ELF-1 (cell line): ENCODE results near the gene CYP4B1.

Source experiments
- DNase-seq: peaks from one replicate; pipeline ENCODE4 v3.0.0-alpha.2; 2016; ENCODE audit warnings: low read depth, low spot score

CYP4B1 gene

DNA sequence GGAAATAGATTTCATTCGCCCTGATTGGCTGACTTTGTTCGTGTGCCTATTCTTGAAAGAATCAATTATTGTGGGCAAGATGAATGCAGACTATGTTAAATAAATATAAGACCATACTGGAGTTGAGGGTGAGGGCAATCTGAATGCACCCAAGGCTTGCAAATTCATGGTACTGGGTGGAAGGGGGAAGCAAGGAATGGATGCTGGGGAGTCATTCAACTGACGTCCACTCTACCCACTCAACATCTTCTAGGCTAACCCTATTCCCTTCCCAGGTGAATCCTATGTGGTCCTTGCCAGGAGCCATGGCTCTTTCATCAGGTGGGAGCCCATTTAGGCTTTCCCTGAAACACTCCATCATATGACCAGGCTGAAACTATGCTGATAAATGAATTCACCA lies 5.7 kb upstream of the CYP4B1 start:
- DNase-seq, result no peak

DNA sequence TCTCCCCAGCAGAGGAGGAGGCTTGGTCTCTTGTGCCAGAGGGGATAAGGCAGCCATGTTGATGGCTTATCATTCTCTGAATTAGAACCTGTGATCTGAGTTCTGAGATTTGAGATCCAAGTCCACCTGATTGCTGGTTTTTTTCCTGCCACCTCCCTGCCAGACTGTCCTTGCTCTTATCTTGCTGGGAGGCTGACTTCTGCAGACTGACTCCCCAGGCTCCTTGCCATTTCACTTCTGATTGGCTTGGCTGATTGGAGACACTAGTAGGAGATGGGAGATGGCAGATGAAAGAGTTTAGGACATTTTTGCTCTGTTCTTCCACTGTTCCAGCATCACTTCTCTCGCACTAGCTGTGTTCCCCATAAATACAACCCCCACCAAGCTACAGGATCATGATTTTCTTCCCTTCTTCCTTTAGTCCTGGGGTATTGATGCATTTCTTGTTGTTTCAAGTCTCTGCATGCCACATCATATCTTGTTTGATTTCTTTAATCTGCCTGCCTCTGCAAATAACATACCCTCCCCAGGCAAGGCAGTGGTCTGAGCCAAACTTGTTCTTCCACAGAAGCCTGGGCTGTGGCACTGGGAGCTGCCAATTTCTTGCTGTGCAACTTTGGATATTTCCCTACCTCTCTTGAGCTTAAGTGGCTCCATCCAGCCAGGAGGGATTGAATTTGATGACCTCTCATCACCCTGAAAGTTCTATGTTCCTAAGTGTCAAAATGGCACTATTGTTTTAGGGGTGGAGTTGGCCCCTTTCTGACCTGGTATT lies 963 bp upstream of the CYP4B1 start:
- no peak for DNase-seq

DNA sequence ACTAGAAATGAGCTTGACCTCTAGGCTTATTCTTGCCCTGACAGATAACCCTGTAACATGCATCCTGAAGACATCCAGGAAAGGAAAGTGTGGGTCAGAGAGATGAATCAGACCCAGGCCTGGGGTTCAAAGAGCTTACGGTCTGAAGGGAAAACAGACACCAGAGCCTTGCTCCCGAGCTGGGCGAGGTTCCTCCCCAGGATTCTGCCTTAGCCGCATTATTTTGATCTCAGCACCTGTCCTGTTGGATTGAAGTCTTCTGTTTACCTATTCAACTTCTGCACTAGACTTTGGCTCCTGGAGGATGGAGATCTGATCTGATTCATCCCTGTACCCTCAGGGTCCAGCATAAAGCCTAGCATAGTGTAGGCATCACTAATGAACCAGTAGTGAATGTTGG lies 1.9 kb downstream of the CYP4B1 start:
- DNase-seq, result no peak

DNA sequence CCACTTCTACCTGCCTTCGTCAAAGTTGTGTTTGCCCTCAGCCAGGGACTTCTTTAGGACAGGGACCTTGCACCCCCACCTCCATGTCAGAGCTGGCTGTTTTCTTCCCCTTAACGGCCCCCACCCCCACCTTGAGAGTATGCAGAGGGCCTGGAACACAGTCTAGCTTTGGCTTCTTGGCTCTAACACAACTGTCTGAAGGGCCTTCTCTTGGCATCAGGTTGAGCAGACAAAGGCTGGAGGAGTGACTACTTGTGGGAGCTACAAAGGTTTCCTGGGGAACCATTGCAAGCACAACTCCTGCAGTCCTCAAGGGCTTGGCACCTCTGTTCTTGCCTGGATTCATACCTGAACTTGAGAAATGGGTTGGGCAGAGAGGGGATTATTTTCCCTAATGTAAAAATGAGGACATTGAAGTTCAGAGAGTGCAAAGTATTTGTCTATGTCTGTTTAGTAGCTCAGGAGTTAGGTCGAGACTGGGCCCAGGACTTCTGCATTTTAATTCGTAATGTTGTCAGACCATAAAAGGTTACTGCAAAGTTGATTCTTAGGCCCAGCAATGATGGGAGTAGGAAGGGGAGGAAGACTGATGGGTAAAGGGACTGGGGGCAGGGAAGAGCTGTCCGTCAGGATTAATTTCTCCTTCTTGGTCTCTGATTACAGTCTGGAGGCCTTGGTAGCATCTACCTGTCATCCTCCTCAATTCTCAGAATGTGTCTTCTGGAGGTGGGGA lies 2.6 kb downstream of the CYP4B1 start:
- DNase-seq, result no peak

DNA sequence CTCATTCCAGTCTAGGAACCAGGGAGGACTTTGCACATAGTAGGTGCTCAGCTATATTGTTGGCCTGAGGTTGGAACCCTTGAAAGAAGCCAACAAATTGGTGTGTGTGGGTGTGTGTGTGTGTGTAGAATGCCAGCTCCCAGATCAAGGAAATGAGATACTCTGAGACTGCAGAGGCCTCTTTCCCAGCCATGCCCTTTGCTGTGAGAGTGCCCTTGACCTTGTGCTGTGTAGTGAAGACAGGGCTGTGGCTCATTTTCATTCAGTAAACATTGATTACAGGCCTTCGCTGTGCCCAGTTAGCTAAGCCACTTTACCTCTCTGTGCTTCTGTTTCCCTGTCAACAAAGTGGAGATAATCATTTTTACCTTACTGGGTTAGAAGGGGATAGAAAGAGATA lies 3.2 kb downstream of the CYP4B1 start:
- DNase-seq, result no peak

DNA sequence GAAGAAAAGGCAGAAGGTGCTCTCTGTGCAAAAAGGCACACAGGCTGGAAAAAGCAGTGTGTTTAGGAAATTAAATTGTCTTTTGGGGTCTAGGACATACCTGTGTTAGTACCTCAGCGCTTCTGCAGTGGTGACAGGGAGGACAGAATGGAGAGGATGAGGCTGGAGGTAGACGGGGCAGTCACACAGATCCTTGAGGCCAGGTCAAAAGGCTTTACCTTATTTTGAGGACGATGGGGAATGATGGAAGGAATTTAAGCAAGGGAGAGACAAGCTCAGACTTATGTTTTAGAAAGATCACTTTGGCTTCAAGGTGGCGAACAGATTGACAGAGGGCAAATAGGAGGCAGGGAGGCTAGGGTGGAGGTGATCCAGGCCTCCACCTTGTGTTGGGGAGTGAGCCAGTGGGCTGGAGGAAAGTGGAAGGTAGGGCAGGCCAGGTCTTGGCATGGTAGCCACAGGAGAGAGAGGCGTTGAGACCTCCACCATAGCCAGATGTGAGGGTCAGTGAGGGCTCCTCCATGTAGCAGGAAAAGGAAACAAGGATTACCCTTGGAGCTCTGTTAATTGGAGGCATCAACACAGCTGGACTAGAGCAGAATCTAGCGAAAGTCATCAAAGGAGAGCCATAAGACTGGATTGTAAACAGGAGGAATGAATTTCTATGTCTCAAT lies 4.2 kb downstream of the CYP4B1 start:
- DNase-seq, result no peak

DNA sequence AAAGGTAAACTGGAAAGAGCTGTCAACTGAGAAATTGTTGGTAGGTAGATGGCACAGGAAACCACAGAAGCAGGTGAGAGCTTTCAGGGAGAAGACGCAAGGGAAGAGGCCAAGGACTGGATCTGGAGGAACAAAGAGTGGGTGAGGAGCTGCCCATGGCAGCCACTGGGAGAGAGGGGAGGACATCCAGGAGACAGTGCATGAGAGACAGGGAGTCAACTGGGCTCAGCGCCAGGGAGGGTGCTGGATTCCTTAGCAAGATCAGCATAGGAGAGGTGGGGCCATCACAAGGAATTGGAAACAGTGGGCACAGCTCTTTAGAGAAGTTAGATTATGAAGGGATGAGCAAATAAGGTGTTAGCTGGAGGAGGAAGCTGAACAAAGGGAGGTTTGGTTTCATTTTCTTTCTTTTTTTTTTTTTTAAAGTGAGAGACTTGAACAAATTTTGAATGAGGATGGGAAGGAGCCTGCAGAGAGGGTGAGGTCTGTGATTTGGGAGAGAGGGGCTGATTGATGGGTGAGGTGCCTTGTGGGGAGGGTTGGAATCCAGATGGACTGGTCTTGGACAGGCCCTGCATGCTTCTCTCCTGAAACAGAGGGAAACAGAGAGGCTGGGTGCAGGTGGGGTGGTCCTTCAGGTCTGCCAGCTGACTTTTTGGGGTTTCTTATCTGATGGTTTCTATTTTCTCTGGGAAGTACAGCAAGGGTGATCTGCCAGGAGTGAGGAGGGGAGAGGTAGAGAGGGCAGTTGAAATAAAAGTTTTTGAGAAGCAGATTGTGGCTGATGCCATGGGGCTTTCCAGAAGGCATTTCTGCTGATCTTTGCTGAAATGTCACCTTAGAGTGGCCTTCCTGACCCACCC lies 5.4 kb downstream of the CYP4B1 start:
- peak; percentile 24 for DNase-seq

DNA sequence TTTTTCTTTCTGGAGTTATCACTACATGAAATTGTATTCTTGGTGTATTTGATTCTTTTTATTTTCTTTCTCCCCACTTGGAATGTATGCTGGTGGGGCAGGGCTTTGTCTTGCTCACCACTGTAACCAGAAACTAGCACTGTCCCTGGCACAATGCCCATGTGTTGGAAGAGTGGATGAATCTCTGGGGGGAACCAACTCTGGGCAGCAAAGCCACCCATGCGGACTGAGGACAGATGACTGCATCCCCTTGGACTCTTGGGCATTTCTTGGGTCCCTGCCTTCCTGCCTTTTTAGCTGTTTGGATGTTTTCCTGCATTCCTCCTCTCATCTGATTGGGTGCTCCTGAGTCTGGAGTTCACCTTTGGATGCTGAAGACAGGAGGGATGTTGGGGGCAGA lies 6.1 kb downstream of the CYP4B1 start:
- no peak for DNase-seq

DNA sequence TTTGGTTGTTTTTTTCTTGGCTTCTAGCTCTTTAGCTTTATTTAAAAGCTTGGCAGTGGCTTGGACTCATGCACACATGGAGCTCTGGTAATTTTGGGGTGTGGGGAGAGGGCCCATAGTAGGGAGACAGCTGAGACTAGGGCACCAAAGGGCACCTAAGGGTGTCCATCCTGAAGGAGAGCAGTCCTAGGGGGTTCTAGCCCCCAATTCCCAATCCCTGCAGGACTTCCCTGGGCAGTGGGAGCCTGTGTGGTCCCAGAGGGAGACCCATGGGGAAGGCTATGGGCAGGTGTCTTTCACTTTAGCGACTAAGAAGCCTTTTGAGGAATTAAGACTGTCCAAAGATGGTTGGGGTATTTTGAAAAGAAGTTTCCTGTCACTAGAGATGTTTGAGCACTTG lies 6.9 kb downstream of the CYP4B1 start:
- no peak for DNase-seq

DNA sequence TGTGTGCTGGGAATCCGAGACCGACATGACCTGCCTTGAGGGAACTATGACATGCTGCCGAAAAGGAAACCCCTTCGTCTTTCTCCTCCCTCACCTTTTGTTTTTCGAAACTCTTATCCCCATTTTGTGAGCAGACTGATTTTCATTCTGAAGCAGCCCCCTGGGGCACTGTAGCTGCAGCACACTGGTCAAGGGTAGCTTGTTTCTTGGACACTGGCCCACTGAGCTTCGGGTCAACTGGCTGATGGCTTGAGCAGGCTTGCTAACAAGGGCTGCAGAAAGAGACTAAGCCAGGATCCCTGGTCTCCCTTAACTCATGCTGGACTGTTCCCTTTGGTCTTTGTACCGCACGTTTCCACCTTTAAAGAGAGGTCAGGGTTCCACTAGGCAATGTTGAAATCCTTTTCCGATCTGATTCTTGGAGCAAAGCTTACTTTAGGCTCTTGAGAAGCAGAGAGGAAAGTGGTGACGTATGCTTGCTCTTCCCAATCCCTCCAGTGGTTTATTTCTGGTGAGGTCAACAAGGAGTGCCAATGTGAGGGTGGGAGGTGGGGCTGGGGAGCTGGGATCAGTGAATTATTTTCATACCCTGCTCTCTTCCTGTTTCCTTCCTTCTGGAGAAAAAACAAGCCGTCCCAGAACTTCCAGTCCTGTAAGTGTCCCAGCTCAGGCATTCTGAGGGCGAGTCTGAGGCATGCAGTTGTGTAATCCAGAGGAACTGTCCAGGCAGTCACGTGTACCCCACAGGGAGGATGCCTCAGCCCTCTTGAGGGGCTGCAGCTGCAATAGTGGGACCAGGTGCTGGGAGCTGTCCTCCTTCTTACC lies 7.6 kb downstream of the CYP4B1 start:
- DNase-seq, result peak; percentile 8

DNA sequence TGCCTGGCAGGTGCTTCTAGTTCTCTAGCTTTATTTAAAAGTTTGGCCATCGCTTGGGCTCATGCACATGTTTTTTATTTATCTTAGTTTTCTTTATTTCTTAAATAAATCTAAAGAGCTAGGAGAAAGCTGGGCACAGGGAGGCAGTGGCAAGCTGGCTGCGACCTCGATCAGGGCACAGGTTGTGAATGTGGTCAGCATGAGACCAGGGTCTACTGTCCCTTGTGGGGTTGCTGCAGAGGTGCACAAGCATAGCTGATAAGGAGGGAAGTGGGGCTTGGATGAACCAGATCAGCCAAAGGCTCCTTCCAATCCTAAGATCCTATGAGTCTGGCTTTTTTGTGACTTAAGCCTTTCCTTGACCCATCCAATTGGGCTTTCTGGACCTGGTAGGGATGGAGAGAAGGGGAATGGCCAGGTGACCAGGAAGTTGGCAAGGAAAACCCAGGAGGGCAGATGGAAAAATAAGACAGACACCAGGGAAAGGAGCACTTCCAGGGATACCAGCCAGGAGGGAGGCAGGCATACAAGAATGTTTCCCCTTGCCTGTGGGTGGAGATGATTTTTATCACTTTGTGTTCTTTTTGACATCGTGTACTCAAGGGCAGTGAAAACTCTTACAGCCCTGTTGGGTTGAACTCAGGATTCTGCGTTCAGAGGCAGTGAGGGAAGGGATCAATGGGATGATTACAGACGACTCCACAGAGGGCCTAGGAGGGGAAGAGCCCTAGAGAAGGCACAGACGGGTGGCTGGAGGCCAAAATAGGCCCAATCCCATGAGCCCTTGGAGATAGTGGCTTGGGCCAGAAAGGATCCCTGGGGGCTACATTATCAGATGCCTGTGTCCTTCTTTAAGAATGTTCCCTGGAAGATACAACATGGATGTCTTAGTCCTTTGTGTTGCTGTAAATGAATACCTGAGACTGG lies 8.5 kb downstream of the CYP4B1 start:
- DNase-seq, result no peak

DNA sequence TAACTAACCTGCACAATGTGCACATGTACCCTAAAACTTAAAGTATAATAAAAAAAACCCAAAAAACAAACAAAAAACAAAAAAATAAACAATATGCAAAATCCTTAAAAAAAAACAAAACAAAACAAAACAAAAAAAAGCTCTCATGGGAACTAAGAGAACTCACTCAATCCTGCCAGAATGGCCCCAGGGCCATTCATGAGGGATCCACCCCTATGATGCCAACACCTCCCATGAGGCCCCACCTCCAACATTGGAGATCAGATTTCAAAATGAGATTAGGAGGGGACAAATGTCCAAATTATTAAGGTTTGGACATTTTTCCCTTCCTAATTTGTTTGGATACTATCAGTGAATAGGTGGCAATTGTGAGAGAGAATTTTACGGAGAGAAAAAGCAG lies 10.2 kb downstream of the CYP4B1 start:
- no peak for DNase-seq

DNA sequence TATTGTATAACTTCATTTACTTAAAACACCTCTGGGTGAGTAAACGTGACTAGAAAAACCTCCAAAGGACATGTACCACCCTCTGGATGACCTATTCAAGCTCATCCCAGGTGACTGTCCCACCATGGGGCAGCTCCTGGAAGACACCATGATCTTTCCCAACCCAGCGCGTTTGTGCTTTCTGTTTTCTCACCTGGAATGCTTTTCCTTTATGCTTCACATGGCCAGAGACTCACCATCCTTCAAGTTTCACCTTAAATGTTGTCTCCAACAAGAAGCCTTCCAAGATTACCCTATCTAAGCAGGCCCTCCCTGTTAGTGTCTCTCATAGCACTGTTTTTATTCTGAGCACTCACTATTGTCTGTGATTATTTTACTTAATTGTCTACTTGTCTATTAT lies 11.1 kb downstream of the CYP4B1 start:
- no peak for DNase-seq

DNA sequence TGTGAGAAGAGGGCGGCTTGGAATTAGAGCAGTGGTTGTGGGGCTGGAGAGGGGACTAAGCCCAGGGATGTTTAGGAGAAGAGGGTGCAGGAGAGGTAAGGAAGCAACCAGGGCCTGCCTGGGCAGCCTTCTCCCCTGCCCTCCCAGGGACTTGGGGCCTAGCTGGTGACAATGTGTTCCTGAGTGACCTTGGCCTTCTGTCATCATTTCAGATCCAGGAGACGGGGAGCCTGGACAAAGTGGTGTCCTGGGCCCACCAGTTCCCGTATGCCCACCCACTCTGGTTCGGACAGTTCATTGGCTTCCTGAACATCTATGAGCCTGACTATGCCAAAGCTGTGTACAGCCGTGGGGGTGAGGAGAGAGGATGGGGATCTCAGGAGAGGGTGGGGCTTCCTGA lies 11.8 kb downstream of the CYP4B1 start:
- no peak for DNase-seq

DNA sequence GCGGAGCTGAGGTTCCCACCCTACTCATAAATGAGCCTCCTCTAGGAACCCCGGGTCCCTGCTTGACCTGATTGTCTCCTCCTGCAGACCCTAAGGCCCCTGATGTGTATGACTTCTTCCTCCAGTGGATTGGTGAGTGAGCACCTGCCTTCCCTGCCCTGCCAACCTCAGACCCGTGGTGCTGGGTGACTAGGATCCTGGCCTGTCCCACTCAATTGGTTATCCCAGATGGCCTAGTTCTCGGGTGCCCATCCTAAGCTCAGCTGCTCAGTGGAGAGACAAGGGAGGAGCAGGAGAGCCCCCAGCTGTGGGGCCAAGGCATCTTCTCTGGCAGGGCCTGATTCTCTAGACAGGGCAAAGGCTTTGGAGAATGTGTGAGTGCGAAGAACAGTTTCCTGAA lies 12.2 kb downstream of the CYP4B1 start:
- DNase-seq, result no peak

DNA sequence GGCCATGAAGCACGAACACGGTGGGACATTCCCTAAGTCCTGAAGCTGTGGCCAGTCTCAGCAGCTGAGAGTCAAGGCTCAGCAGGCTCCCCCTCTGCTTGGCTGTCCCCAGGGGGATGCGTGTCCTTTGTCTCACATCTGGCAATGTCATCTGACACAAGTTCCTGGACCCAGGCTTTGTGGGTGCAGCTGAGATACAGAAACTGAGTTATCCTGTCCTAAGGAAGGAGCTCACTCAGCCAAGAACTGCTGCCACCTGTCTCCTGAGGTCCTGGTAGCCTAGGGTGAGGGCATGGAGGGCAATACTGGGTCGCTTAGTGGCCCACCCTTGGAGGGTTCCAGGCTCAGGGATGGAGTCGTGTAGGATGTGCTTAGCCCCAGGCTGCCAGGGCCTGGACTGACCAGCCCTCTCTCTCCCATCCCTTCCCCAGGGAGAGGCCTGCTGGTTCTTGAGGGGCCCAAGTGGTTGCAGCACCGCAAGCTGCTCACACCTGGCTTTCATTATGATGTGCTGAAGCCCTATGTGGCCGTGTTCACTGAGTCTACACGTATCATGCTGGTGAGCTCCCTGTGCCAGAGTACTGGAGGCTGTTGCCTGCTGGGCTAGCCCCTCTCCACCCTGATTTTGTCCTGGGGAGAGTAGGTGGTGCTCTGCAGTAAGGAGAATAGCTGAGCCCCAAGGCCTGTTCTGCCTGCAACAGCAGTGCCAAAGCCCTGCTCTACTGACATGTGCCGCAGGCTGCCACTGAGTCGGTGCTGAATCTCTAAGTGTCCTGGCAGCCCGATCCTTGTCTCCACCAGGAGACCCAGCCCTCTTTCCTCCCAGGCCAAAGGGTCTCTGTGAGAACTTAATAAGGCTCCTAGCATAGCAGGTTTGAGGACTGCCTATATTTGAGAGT lies 13.5 kb downstream of the CYP4B1 start:
- no peak for DNase-seq

DNA sequence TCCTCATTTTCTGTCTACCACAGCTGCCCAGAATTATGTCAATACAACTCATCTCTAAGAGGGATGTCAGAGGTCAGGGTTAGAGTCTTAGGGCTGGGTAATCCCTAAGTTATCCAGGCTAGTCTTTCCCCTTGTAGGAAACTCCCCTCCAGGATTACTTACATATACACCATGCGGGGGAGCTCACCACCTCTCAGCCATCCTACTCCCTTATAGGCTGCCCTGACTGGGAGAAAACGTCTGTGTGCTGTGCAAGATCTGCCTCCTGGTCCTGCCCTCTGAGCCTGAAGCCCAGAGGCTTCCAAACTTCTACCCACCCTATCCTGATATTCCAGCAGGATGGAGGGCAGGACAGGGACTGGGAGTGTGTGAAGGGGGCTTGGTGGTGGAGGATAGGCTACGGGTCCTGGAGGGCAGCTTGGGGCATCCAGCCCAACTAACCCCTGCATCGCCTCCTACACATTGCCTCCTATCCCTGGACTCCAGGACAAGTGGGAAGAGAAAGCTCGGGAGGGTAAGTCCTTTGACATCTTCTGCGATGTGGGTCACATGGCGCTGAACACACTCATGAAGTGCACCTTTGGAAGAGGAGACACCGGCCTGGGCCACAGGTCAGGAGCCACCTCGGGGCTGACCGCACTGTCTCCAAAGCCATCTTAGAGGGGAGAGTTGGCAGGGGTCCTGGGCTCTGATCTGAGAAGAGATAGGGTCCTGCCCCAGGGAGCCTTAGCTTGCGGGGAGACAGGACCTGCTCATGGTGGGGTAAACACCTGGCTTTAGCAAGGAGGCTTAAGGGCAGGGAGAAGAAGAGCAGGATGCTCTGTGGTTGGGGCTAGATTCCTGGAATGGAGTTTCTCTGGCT lies 14.4 kb downstream of the CYP4B1 start:
- no peak for DNase-seq

DNA sequence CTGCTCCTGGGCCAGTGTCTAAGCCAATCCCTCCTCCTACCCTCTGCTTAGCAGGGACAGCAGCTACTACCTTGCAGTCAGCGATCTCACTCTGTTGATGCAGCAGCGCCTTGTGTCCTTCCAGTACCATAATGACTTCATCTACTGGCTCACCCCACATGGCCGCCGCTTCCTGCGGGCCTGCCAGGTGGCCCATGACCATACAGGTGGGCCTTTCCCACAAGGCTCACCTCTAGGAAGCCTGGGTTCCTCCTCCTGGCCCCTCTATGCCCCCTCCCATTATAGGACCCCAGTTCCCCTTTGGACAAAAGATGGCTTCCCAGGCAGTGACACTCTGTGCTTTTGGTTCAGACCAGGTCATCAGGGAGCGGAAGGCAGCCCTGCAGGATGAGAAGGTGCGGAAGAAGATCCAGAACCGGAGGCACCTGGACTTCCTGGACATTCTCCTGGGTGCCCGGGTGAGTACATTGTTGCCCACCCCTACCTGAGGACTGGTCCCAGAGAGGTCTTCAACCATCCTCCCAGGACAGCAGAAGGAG lies 15.1 kb downstream of the CYP4B1 start:
- DNase-seq, result no peak
